Fibroblast of pulmonary artery (primary cell): ENCODE measurements around the gene DNM2.
A peak's percentile ranks its signal among the peaks of the same experiment; 100 is the strongest.

Experiments used
- DNase-seq: peaks from one replicate; pipeline ENCODE4 v3.0.0-alpha.2; 2010; ENCODE audit warnings: low read depth
- H3K4me3 ChIP-seq: replicated peaks from 2 replicates; pipeline ENCODE4 v1.5.1; 2011; ENCODE audit warnings: low read depth, mild to moderate bottlenecking, control low read depth, low read length, moderate library complexity
- TF ChIP-seq, protein P1 (sequence below): IDR thresholded peaks from 2 replicates; pipeline ENCODE4 v1.5.1; 2011; ENCODE audit warnings: mild to moderate bottlenecking, control low read depth, low read length, inconsistent platforms; ENCODE audit errors: missing control alignments

DNM2 gene

DNA sequence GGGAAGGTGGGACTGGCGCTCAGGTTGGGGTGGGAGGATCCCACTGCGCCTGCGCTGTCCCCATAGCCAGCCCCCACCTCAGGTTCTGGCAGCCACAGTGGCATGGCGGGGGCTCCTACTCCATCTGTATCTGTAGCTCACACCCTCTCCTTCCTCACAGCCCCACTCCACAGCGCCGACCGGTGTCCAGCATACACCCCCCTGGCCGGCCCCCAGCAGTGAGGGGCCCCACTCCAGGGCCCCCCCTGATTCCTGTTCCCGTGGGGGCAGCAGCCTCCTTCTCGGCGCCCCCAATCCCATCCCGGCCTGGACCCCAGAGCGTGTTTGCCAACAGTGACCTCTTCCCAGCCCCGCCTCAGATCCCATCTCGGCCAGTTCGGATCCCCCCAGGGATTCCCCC lies 112.1 kb downstream of the DNM2 start:
- TF ChIP-seq, protein P1, sequence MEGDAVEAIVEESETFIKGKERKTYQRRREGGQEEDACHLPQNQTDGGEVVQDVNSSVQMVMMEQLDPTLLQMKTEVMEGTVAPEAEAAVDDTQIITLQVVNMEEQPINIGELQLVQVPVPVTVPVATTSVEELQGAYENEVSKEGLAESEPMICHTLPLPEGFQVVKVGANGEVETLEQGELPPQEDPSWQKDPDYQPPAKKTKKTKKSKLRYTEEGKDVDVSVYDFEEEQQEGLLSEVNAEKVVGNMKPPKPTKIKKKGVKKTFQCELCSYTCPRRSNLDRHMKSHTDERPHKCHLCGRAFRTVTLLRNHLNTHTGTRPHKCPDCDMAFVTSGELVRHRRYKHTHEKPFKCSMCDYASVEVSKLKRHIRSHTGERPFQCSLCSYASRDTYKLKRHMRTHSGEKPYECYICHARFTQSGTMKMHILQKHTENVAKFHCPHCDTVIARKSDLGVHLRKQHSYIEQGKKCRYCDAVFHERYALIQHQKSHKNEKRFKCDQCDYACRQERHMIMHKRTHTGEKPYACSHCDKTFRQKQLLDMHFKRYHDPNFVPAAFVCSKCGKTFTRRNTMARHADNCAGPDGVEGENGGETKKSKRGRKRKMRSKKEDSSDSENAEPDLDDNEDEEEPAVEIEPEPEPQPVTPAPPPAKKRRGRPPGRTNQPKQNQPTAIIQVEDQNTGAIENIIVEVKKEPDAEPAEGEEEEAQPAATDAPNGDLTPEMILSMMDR = no peak
- no peak for DNase-seq
- no peak overlapping the region for H3K4me3 ChIP-seq

DNA sequence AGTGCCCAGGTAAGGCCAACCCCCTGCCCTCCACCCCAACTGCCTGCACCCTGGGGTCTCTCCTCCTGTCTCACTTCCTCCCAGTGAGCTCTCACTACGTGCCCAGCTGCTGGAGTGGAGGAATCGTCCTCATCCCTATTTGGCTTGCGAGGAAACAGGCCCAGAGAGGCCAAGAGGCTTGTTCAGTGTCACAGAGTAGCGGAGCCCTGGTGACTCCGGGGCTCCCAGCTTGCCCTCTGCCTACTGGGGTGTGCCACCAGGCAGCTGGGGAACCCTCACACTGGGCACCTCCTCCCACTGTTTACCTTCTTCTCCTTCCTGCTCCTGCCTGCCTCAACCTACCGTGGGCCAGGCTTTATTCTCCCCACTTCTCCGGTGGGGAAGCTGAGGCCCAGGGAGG lies 112.5 kb downstream of the DNM2 start:
- H3K4me3 ChIP-seq = no peak overlapping the region
- TF ChIP-seq, protein P1 = no peak
- no peak for DNase-seq

DNA sequence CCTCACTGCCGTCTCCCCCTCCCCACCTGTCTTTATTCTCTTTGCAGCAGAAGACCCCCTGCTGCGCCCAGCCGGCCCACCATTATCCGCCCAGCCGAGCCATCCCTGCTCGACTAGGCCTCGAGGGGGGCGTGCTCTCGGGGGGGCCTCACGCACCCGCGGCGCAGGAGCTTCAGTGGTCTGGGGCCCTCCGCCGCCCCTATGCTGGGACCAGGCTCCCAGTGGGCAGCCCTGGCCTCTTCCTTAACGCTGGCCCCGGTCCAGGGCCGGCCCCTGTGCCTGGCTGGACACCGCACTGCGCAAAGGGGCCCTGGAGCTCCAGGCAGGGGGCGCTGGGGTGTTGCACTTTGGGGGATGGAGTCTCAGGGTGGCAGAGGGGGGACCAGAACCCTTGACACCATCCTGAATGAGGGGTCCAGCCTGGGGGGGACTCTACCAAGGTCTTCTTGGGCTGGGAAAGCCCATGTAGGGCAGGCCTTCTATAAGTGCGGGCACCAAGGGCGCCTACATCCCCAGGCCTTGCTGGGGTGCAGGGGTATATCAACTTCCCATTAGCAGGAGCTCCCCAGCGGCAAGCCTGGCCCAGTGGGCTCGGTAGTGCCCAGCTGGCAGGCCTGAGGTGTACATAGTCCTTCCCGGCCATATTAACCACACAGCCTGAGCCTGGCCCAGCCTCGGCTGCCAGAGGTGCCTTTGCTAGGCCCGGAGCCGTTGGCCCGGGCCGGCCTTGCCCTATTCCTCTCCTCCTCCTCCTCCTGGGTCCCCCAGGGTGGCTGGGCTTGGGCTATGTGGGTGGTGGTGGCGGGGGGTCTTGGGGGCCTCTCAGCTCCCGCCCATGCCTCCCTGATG lies 113.3 kb downstream of the DNM2 start:
- H3K4me3 ChIP-seq = no peak overlapping the region
- DNase-seq = no peak
- TF ChIP-seq, protein P1 = no peak

DNA sequence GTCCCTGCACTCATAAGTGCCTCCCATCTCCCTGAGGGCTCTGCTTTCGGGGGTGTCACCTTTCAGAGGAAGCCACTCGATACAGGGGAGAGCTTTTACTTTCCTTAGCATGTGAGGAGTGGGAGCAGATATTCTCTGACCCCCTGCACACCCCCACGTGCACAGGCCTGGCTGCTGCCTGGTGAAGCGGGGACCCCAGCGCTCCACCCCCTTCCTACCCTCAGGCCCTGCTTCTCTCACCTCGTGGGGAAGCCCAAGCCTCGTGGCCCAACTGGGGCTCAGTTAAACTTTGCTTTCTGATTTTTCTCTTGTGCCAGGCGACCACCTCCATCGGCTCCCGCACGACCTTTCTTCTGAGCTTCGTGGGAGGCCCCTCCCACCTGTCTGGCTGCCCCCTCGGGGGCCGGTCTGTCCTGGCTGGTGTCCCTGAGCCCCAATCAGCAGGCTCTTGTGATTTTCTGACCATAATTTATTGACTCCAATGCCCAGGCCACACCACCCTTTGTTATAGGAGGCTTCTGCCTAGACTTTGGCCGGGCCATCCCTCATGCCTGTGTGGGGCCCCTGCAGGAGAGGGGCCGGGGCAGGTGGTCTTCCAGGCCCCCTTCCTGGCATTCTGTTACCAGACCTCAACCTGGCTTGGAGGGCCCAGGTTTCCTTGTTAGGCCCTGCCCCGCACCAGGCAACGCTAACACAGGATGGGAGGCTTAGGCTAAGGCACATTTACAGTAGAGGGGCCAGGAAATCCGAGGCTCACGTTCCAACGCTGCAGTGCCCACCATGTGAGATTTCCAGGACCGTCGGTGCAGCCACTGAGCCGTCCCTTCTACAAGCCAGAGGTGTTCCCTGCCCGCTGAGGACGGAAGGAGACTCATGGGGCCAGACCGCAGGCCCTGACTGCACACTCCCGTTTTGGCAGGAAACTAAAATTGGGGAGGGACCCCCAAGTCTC lies 114.4 kb downstream of the DNM2 start:
- H3K4me3 ChIP-seq = no peak overlapping the region
- DNase-seq = no peak
- TF ChIP-seq, protein P1 = no peak

DNA sequence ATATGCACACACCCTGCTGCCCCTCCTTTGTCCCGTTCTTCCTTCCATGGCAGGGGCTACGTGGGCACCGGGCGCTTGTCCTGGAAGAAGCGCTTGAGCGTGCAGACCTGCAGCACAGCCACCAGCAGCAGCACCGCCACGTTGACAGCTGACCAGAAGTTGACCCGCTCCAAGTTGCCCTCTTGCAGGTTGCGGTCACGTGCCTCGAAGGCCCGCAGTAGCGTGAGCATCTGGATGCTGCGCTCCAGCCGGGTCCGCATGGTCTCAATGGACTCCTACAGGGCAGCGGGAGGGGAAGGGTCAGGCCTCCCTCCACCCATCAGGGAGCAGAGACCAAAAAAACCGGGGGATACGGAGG lies 115.0 kb downstream of the DNM2 start:
- no peak overlapping the region for H3K4me3 ChIP-seq
- no peak for DNase-seq
- TF ChIP-seq, protein P1 = no peak

DNA sequence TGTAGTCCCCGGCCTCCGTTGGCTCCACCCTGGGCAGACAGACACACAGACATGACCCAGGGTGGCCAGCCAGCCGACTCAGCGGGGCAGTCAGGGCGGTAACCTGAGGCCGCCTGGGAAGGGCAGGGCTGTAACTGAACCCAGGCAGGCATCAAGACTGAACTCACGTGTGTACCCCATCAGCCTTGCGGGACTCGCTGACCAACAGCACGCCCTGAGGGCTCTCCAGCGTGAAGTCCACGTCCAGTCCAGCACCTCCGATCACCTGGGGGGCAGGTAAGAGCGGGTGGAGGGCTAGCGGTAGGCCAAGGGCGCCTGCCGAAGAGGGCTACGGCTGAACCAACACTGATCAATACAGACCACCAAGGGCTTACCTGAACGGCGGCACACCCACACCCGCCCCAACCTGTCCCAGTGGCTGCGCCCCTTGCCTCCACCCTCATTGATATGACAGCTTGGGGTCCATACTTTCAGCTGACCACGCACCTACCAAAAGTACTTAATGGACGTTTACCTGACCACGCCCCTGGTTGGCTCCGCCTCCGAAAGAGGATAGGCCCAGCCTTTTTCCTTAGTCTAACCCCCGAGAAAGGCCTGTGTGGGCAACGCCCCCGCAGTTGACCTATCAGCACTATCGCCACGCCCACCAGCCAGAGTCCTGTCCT lies 117.3 kb downstream of the DNM2 start:
- TF ChIP-seq, protein P1 = no peak
- peak overlapping the region; percentile 77 for H3K4me3 ChIP-seq
- DNase-seq = no peak
